Type B pancreatic cell (in vitro differentiated cells): ENCODE measurements around the gene SLC29A2. TPM values are rescaled to one million over a fixed set of nuclear protein-coding genes. Genes with fewer than 3 reads are reported as not detected.

Experiments
- DNase-seq: peaks from one replicate; pipeline ENCODE4 v3.0.0; 2021; ENCODE audit warnings: mixed read lengths; ENCODE audit not compliant: unreplicated experiment; ENCODE audit errors: extremely low spot score
- H3K27ac Mint-ChIP-seq: 2 replicates; pipeline ENCODE4 v1.8.0; 2021; ENCODE audit warnings: mild to moderate bottlenecking, mixed read lengths
- H3K27me3 Mint-ChIP-seq: 2 replicates; pipeline ENCODE4 v1.8.0; 2021; ENCODE audit warnings: mixed read lengths
- H3K36me3 Mint-ChIP-seq: 2 replicates; pipeline ENCODE4 v1.8.0; 2021; ENCODE audit warnings: mixed read lengths
- H3K4me1 Mint-ChIP-seq: one replicate; pipeline ENCODE4 v1.8.0; 2021; ENCODE audit warnings: mixed read lengths; ENCODE audit not compliant: unreplicated experiment
- H3K4me3 Mint-ChIP-seq: 2 replicates; pipeline ENCODE4 v1.8.0; 2021; ENCODE audit warnings: mild to moderate bottlenecking, mixed read lengths
- H3K9me3 Mint-ChIP-seq: 2 replicates; pipeline ENCODE4 v1.8.0; 2021; ENCODE audit warnings: mixed read lengths
- total RNA-seq: library from RNA; stranded (reverse); gene quantifications from 2 replicates; pipeline ENCODE4 v1.2.1, GENCODE V29; 2021; ENCODE audit warnings: low replicate concordance
- TF ChIP-seq, protein P1 (sequence below): fragments of 200-600 bp; sonication (generic); conservative IDR thresholded peaks from 2 replicates; pipeline ENCODE4 v1.5.0; 2021; ENCODE audit warnings: antibody characterized with exemption, mild to moderate bottlenecking

The SLC29A2 gene
- total RNA-seq, 1 donor from 2014 or later: 22.2 TPM

DNA sequence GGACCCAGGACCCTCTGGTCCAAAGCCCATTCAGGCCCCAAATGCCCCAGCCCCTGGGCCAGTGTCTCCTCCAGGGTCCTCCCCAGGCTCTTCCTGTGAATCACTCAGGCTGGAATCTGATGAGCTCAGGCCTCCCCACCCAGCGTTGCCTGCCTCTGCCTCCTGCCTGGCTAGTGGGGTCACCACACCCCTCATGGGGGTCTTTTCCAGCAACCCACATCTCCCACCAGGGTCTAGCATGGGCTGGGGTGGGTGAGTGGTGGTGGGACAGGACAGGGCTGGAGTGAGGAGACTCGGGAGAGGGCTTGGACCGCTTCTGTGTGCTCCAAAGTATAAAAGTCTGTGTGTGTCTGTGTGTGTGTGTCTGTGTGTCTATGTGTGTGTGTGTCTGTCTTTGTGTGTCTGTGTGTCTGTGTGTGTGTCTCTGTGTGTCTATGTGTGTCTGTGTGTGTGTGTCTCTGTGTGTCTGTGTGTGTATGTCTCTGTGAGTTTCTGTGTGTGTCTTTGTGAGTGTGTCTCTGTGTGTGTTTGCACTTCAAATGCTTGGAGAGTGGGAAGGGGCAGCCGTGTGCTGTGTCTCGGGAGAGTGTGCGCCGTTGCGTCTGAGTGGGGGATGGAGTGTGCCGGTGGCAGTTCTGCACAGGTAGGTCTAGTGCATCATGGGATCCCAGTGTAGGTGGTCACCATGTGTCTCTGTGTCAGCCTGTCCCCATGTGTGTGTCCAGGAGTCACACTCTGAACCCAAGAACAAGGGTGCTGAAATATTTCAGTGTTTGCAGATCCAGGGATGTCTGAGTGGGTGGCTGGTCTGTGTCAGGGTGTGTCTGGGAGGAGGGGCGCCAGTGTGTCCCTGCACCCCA lies 44.2 kb downstream of the SLC29A2 start:
- peak overlapping the region; percentile 2 for H3K4me3 Mint-ChIP-seq
- no peak for DNase-seq
- H3K27me3 Mint-ChIP-seq: no peaks in the 10 kb centered on the region
- H3K4me1 Mint-ChIP-seq: peaks cover 32% of the 10 kb centered on the region
- TF ChIP-seq, protein P1, sequence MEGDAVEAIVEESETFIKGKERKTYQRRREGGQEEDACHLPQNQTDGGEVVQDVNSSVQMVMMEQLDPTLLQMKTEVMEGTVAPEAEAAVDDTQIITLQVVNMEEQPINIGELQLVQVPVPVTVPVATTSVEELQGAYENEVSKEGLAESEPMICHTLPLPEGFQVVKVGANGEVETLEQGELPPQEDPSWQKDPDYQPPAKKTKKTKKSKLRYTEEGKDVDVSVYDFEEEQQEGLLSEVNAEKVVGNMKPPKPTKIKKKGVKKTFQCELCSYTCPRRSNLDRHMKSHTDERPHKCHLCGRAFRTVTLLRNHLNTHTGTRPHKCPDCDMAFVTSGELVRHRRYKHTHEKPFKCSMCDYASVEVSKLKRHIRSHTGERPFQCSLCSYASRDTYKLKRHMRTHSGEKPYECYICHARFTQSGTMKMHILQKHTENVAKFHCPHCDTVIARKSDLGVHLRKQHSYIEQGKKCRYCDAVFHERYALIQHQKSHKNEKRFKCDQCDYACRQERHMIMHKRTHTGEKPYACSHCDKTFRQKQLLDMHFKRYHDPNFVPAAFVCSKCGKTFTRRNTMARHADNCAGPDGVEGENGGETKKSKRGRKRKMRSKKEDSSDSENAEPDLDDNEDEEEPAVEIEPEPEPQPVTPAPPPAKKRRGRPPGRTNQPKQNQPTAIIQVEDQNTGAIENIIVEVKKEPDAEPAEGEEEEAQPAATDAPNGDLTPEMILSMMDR: no peak
- no peaks in the 10 kb centered on the region for H3K9me3 Mint-ChIP-seq
- H3K36me3 Mint-ChIP-seq: no peaks in the 10 kb centered on the region
- peak overlapping the region; percentile 46 for H3K27ac Mint-ChIP-seq

- H3K27me3 Mint-ChIP-seq: no peaks in the 10 kb centered on the region
- H3K27ac Mint-ChIP-seq: no peak overlapping the region
- no peak overlapping the region for H3K4me3 Mint-ChIP-seq
- H3K4me1 Mint-ChIP-seq: peaks cover 32% of the 10 kb centered on the region
- no peaks in the 10 kb centered on the region for H3K9me3 Mint-ChIP-seq
- H3K36me3 Mint-ChIP-seq: no peaks in the 10 kb centered on the region
- TF ChIP-seq, protein P1: no peak
- no peak for DNase-seq
Observed at GRCh38 chr11:66326261-66327111, 45.1 kb downstream of the SLC29A2 start.

- Mint-ChIP-seq H3K27me3 (no peaks in the 10 kb centered on the region), H3K36me3 (no peaks in the 10 kb centered on the region), H3K4me3 (no peak overlapping the region), H3K9me3 (peaks cover under 1% of the 10 kb centered on the region), H3K4me1 (peaks cover 32% of the 10 kb centered on the region), H3K27ac (no peak overlapping the region)
- TF ChIP-seq, protein P1: no peak
- DNase-seq: no peak
Observed at GRCh38 chr11:66325263-66325671, 46.3 kb downstream of the SLC29A2 start.

- Mint-ChIP-seq H3K27me3 (no peaks in the 10 kb centered on the region), H3K4me1 (peaks cover 28% of the 10 kb centered on the region), H3K27ac (peak overlapping the region; percentile 23), H3K36me3 (no peaks in the 10 kb centered on the region), H3K4me3 (no peak overlapping the region), H3K9me3 (peaks cover 6% of the 10 kb centered on the region)
- TF ChIP-seq, protein P1: no peak
- no peak for DNase-seq
Observed at GRCh38 chr11:66324664-66325063, 46.9 kb downstream of the SLC29A2 start.

- DNase-seq: no peak
- Mint-ChIP-seq H3K4me1 (peaks cover 33% of the 10 kb centered on the region), H3K4me3 (no peak overlapping the region), H3K9me3 (peaks cover 6% of the 10 kb centered on the region), H3K27ac (no peak overlapping the region), H3K36me3 (no peaks in the 10 kb centered on the region), H3K27me3 (no peaks in the 10 kb centered on the region)
- TF ChIP-seq, protein P1: no peak
Observed at GRCh38 chr11:66323684-66324083, 47.9 kb downstream of the SLC29A2 start.
